ENCODE data around the gene CD320.

Gene CD320

DNA sequence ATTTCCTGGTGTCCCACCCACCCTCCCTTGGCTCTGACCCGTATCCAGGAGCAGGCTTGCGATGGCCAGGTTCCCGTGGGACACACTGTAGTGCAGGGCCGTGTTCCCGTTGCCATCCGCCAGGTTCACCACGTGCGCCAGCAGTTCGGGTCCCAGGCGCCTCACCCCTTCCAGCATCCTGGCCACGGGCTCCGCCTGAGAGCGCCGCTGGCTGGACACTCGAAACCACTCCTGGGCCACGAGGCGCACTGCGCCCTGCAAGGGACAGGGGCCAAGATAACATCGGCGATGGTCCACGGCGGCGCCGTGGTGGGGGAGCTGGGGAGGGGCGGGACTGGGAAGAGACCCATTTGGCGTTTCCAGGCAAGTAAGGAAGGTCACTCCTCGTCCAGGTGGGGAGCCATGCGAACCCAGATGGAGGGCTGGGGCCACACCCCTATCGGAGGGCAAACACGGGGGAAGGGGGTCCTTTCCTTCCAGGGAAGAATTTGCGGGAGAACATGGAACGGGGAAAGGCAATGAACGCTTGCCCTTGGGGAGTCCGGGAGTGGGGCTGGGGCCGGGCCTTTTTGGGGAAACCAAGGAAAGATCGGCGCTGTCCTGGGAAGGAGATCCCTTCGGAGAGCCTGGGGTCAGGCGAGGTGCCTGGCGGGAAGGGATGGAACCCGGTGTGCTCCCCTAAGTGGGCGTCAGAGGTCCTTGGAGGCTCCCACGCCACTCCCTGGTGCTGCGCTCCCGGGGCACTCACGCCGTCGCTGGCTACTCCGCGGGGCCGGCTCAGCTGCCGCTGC lies 25.0 kb upstream of the CD320 start:
- no peak overlapping the region for H3K27ac ChIP-seq (ENCODE audit: low read depth, low read length)
- peaks cover 61% of the 10 kb centered on the region for H3K27me3 ChIP-seq (ENCODE audit: control insufficient read depth, insufficient read depth, low read length)
- H3K4me3 ChIP-seq (ENCODE audit: low read depth, low read length): peak overlapping the region; percentile 62

DNA sequence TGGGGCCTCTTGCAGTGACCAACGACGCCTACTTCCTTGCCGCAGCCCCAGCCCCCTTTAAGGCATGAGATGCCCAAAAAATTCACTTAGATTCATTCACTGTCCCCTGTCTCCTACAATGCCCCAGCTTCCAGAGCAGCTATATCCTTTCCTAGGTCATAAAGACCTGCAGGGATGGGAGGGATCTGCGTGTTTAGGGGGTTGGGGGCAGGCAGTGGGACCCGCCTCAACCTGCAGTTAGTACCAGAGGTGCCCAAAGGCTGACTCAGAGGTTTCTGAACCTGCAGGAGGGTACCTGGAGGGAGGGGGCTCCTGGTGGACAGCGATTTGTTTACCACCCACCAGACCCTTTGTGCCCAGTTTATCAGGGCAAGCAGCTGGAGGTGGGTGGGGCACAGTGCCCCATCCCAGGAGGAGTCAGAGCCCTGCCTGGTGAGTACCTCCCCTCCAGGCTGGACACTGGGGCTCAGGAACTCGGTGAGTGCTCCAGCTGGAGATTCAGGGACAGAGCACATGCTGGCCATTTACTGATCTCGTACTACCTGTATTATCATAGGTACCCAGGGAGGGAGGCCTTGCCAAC lies 23.2 kb upstream of the CD320 start:
- Histone ChIP-seq H3K9me3 (ENCODE audit: control insufficient read depth, insufficient read depth, low read depth, low read length) (0 out of 2 replicates have a peak, but pooled peaks cover 2% of the 10 kb centered on the region), H3K27me3 (ENCODE audit: control insufficient read depth, insufficient read depth, low read length) (peaks cover 55% of the 10 kb centered on the region), H3K4me1 (ENCODE audit: control insufficient read depth, insufficient read depth, low read length) (peaks cover 9% of the 10 kb centered on the region; the same call in 1 of the 2 replicates), H3K36me3 (ENCODE audit: control insufficient read depth, insufficient read depth, low read length) (no peaks in the 10 kb centered on the region), H3K27ac (ENCODE audit: low read depth, low read length) (no peak overlapping the region), H3K9ac (ENCODE audit: low read length) (no peak overlapping the region), H3K4me3 (ENCODE audit: low read depth, low read length) (no peak overlapping the region)

More for the DNA sequence above, 25.0 kb upstream of the CD320 start:
- no peaks in the 10 kb centered on the region for H3K36me3 ChIP-seq (ENCODE audit: control insufficient read depth, insufficient read depth, low read length)
- peaks cover 9% of the 10 kb centered on the region; the same call in 1 of the 2 replicates for H3K4me1 ChIP-seq (ENCODE audit: control insufficient read depth, insufficient read depth, low read length)
- peak overlapping the region; percentile 34 for H3K9ac ChIP-seq (ENCODE audit: low read length)
- H3K9me3 ChIP-seq (ENCODE audit: control insufficient read depth, insufficient read depth, low read depth, low read length): no peaks in the 10 kb centered on the region

DNA sequence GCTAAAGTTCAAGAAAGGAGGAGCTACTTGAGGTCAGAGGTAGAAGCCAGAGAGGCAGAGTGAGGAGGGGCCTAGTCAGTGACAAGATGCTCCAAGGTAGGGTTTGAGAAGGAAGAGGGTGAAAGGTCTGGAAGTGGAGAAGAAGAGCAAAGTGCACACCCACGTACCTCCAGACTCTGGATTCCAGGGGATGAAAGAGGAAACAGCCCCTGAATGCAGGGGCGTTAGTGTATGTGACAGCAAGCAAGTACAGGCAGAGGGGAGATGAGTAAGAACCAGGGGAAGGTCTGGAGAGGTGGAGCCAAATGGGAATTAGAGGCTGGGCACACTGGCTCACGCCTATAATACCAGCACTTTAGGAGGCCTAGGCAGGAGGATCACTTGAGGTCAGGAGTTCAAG lies 21.8 kb upstream of the CD320 start:
- Histone ChIP-seq H3K4me1 (ENCODE audit: control insufficient read depth, insufficient read depth, low read length) (peaks cover 9% of the 10 kb centered on the region; the same call in 1 of the 2 replicates), H3K9ac (ENCODE audit: low read length) (no peak overlapping the region), H3K27ac (ENCODE audit: low read depth, low read length) (no peak overlapping the region), H3K27me3 (ENCODE audit: control insufficient read depth, insufficient read depth, low read length) (peaks cover 43% of the 10 kb centered on the region), H3K4me3 (ENCODE audit: low read depth, low read length) (no peak overlapping the region), H3K36me3 (ENCODE audit: control insufficient read depth, insufficient read depth, low read length) (no peaks in the 10 kb centered on the region), H3K9me3 (ENCODE audit: control insufficient read depth, insufficient read depth, low read depth, low read length) (0 out of 2 replicates have a peak, but pooled peaks cover 2% of the 10 kb centered on the region)

DNA sequence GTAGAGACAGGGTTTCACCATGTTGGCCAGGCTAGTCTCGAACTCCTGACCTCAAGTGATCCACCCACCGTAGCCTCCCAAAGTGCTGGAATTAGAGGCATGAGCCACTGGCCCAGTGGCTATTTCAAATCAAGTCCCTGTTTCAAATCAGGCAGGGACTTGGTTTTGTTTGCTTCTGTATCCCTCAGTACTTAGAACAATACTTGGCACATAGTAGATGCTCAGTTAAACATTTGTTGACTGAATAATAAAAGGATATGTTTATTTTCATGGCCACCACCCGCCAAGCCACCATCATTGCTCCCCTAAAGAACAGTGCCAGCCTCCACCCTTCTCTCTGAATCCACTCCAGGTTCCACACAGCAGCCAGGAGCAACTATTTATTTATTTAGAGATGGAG lies 17.3 kb upstream of the CD320 start:
- H3K9ac ChIP-seq (ENCODE audit: low read length): no peak overlapping the region
- H3K4me1 ChIP-seq (ENCODE audit: control insufficient read depth, insufficient read depth, low read length): peaks cover 6% of the 10 kb centered on the region
- no peak overlapping the region for H3K27ac ChIP-seq (ENCODE audit: low read depth, low read length)
- no peak overlapping the region for H3K4me3 ChIP-seq (ENCODE audit: low read depth, low read length)
- peaks cover 7% of the 10 kb centered on the region; the same call in 1 of the 2 replicates for H3K27me3 ChIP-seq (ENCODE audit: control insufficient read depth, insufficient read depth, low read length)
- peaks cover 24% of the 10 kb centered on the region for H3K36me3 ChIP-seq (ENCODE audit: control insufficient read depth, insufficient read depth, low read length)
- H3K9me3 ChIP-seq (ENCODE audit: control insufficient read depth, insufficient read depth, low read depth, low read length): 0 out of 2 replicates have a peak, but pooled peaks cover 2% of the 10 kb centered on the region

DNA sequence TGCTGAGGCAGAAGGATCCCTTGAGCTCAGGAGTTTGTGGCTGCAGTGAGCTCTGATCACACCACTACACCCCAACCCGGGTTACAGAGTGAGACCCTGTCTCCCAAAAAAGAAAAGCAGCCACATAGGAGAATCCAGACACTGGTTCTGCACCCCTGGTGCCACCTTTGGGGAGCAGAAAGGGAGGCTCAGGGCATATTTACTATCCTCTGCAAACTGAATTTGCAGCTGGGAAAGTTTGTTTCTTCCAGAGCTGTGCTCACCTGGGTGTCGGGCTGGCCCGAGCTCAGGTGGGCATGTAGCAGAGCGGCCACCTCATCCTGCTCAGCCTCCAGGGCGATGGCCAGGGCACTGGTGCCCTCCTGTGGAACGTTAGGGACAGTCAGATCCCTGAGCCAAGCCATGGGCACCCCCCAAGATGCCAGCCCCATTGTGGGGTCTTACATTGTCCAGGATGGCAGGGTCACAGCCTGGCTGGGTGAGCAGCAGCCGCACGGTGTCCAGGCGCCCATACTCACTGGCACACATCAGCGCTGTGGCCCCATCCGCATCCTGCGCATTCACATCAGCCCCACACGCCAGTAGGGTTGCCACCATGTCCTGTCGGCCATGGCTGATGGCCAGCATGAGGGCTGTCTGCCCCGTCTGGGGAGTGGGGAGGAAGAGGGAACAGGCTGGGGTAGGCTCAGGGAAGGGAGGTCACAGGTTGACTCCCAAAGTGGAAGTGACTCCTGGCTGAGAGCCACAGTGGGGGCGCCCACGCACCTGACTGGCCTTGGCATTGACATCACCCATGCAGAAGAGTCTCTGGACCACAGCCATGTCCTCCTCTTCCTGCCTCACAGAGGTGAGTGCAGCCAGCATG lies 16.3 kb upstream of the CD320 start:
- H3K9me3 ChIP-seq (ENCODE audit: control insufficient read depth, insufficient read depth, low read depth, low read length): 0 out of 2 replicates have a peak, but pooled peaks cover 2% of the 10 kb centered on the region
- H3K27me3 ChIP-seq (ENCODE audit: control insufficient read depth, insufficient read depth, low read length): no peaks in the 10 kb centered on the region
- H3K4me1 ChIP-seq (ENCODE audit: control insufficient read depth, insufficient read depth, low read length): peaks cover 9% of the 10 kb centered on the region
- no peak overlapping the region for H3K27ac ChIP-seq (ENCODE audit: low read depth, low read length)
- no peak overlapping the region for H3K4me3 ChIP-seq (ENCODE audit: low read depth, low read length)
- peaks cover 24% of the 10 kb centered on the region for H3K36me3 ChIP-seq (ENCODE audit: control insufficient read depth, insufficient read depth, low read length)
- H3K9ac ChIP-seq (ENCODE audit: low read length): no peak overlapping the region

DNA sequence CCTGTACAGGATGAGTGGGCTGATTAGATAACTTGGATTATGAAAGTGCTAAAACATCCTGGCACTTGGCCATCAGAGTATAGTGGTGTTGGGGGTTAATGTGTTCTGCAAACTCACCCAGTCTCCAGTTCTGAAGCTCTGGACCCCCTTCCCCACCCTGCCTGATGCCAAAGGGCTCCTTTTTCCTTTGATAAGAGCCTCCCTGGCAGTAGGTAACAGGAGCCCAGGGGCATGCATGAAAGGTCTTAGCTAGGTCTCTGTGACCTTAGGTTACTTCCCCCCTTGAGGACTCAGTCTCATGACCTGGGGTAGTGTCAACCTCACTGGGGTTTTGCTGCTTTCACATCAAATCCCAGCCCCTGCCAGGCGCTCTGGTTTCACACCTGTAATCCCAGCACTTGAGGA lies 15.6 kb upstream of the CD320 start:
- peaks cover 9% of the 10 kb centered on the region for H3K4me1 ChIP-seq (ENCODE audit: control insufficient read depth, insufficient read depth, low read length)
- H3K27ac ChIP-seq (ENCODE audit: low read depth, low read length): no peak overlapping the region
- 0 out of 2 replicates have a peak, but pooled peaks cover 2% of the 10 kb centered on the region for H3K9me3 ChIP-seq (ENCODE audit: control insufficient read depth, insufficient read depth, low read depth, low read length)
- peaks cover 24% of the 10 kb centered on the region for H3K36me3 ChIP-seq (ENCODE audit: control insufficient read depth, insufficient read depth, low read length)
- no peak overlapping the region for H3K4me3 ChIP-seq (ENCODE audit: low read depth, low read length)
- no peak overlapping the region for H3K9ac ChIP-seq (ENCODE audit: low read length)
- H3K27me3 ChIP-seq (ENCODE audit: control insufficient read depth, insufficient read depth, low read length): no peaks in the 10 kb centered on the region

DNA sequence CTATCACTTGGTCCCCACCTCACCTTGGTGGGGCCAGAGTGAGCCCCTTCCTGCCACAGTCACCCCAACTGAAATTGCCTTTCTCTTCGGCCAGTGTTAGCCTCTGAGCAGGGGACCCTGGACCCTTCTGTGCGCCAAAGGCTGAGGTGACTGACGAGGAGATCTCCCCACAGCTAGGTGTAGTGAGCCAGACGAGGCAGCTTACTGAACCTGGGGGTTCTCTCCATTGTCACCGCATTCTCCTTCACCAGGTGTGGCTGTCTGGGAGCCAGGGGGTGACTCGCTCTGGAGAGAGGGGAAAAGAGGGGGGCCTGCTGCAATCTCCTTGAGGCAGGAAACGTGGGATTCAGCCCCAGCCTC lies 14.5 kb upstream of the CD320 start:
- no peaks in the 10 kb centered on the region for H3K27me3 ChIP-seq (ENCODE audit: control insufficient read depth, insufficient read depth, low read length)
- peaks cover 9% of the 10 kb centered on the region for H3K4me1 ChIP-seq (ENCODE audit: control insufficient read depth, insufficient read depth, low read length)
- H3K36me3 ChIP-seq (ENCODE audit: control insufficient read depth, insufficient read depth, low read length): peaks cover 24% of the 10 kb centered on the region
- H3K9me3 ChIP-seq (ENCODE audit: control insufficient read depth, insufficient read depth, low read depth, low read length): 0 out of 2 replicates have a peak, but pooled peaks cover 2% of the 10 kb centered on the region
- H3K27ac ChIP-seq (ENCODE audit: low read depth, low read length): no peak overlapping the region
- H3K9ac ChIP-seq (ENCODE audit: low read length): peak overlapping the region; percentile 90
- peak overlapping the region; percentile 84 for H3K4me3 ChIP-seq (ENCODE audit: low read depth, low read length)

DNA sequence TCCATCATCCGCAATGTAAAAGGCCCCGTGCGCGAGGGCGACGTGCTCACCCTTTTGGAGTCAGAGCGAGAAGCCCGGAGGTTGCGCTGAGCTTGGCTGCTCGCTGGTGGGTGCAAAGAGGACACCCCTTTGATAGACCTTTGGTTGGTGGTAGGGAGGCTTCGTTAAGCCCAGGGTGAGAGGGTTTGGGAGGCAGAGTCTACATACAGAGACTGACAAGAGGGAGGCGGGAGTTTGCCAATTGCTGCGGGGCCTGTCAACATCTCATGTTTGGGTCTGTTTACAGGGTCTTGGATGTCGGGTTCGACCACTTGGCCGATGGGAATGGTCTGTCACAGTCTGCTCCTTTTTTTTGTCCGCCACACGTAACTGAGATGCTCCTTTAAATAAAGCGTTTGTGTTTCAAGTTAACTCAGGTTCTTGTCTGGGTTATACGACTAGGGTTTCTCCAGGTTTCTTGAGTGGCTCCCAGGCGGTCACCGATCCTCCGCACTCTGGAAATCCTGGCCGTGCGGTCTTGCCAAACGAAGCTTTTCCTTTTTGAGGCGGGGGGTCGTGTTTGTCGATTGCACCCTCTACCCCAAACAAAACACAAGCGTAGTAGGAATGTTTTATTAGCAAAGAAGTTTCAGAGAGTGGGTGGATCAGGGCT lies 14.0 kb upstream of the CD320 start:
- H3K4me3 ChIP-seq (ENCODE audit: low read depth, low read length): peak overlapping the region; percentile 84
- no peaks in the 10 kb centered on the region for H3K27me3 ChIP-seq (ENCODE audit: control insufficient read depth, insufficient read depth, low read length)
- peak overlapping the region; percentile 90 for H3K9ac ChIP-seq (ENCODE audit: low read length)
- H3K4me1 ChIP-seq (ENCODE audit: control insufficient read depth, insufficient read depth, low read length): peaks cover 9% of the 10 kb centered on the region
- peaks cover 24% of the 10 kb centered on the region for H3K36me3 ChIP-seq (ENCODE audit: control insufficient read depth, insufficient read depth, low read length)
- 0 out of 2 replicates have a peak, but pooled peaks cover 2% of the 10 kb centered on the region for H3K9me3 ChIP-seq (ENCODE audit: control insufficient read depth, insufficient read depth, low read depth, low read length)
- peak overlapping the region; percentile 90 for H3K27ac ChIP-seq (ENCODE audit: low read depth, low read length)

DNA sequence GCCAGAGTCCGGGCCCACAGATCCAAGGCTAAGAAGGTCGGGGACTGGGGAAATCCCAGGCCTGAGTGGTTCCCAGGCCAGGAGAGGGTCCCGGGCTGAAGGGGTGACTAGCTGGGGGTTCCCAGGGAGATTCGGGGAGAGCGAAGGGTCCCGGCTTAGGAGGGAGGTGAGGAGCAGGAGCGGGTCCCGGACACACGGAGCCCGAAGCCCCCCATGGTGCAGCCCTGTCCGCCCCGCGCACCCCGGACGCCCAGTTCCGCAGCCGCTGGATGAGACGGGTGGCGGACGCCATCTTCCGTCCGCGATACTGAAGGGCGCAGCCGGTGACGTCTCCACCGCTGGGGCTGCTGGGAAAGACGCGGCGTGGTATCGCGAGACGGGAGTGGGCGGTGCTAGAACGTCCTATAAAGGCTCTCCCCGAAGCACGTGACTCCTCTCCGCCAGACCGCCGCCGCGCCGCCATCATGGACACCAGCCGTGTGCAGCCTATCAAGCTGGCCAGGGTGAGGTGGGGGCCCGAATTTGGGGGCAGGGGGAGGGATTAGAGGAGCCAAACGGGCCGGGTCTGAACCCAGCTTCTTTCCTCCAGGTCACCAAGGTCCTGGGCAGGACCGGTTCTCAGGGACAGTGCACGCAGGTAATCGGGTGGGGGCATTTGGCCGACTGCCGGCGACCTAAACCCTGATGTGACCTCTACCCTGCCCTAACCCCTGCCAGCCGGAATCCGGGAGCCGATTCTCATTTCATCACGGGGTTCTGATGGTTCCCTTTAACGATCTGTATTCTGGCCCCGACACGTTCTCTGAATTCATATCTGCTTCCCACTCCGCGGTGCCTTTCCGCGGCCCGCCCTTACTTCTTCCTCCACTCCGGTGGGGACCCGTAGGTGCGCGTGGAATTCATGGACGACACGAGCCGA lies 13.2 kb upstream of the CD320 start, which contains the start of the genes NDUFA7 and RPS28:
Gene NDUFA7 (minus strand): TSS at position 309 of the 919 bp plus-strand sequence. CDS start 17 bp downstream, at position 292.
Gene RPS28 (plus strand): TSS at position 430 of the 919 bp plus-strand sequence. CDS start 35 bp downstream, at position 465.
- peaks cover 16% of the 10 kb centered on the region for H3K4me1 ChIP-seq (ENCODE audit: control insufficient read depth, insufficient read depth, low read length)
- H3K27ac ChIP-seq (ENCODE audit: low read depth, low read length): peak within 1 kb of the TSS; percentile 94
- peaks cover 27% of the 10 kb centered on the region for H3K36me3 ChIP-seq (ENCODE audit: control insufficient read depth, insufficient read depth, low read length)
- peak within 1 kb of the TSS; percentile 84 for H3K4me3 ChIP-seq (ENCODE audit: low read depth, low read length)
- peak within 1 kb of the TSS; percentile 90 for H3K9ac ChIP-seq (ENCODE audit: low read length)
- H3K27me3 ChIP-seq (ENCODE audit: control insufficient read depth, insufficient read depth, low read length): no peaks in the 10 kb centered on the region
- no peaks in the 10 kb centered on the region for H3K9me3 ChIP-seq (ENCODE audit: control insufficient read depth, insufficient read depth, low read depth, low read length)

All from HUES6 (cell line).